Osteoblast (primary cell): ENCODE measurements around the gene GCDH. TPM values are rescaled to one million over a fixed set of nuclear protein-coding genes. Genes with fewer than 3 reads are reported as not detected.
A peak's percentile ranks its signal among the peaks of the same experiment; 100 is the strongest.

Experiments
- DNase-seq: peaks from one replicate; pipeline ENCODE4 v3.0.0; 2011; ENCODE audit warnings: low spot score, mixed read lengths; ENCODE audit not compliant: insufficient read length; ENCODE audit errors: missing footprints
- H2AFZ ChIP-seq: 2 replicates; pipeline ENCODE4 v1.6.0; 2011; ENCODE audit warnings: mild to moderate bottlenecking, low read length
- H3K27ac ChIP-seq: 2 replicates; pipeline ENCODE4 v1.5.1; 2011; ENCODE audit warnings: mild to moderate bottlenecking, low read depth, low read length, moderate library complexity
- H3K27me3 ChIP-seq: 2 replicates; pipeline ENCODE4 v1.6.0; 2012; ENCODE audit warnings: mild to moderate bottlenecking, control low read depth, inconsistent platforms, low read length, moderate library complexity; ENCODE audit not compliant: insufficient read depth
- H3K36me3 ChIP-seq: 2 replicates; pipeline ENCODE4 v1.5.1; 2011; ENCODE audit warnings: mild to moderate bottlenecking, low read length, control low read depth, moderate library complexity; ENCODE audit not compliant: insufficient read depth
- H3K4me1 ChIP-seq: 2 replicates; pipeline ENCODE4 v1.5.1; 2011; ENCODE audit warnings: mild to moderate bottlenecking, low read length, control low read depth, moderate library complexity; ENCODE audit not compliant: insufficient read depth
- H3K4me2 ChIP-seq: 2 replicates; pipeline ENCODE4 v1.6.0; 2011; ENCODE audit warnings: mild to moderate bottlenecking, low read length; ENCODE audit not compliant: insufficient read depth
- H3K4me3 ChIP-seq: fragments of 200-600 bp; sonication (generic); 3 replicates; pipeline ENCODE4 v1.5.1; 2012; ENCODE audit warnings: mild to moderate bottlenecking, low read length, inconsistent platforms; ENCODE audit not compliant: insufficient read depth
- H3K79me2 ChIP-seq: 2 replicates; pipeline ENCODE4 v1.6.0; 2012; ENCODE audit warnings: mild to moderate bottlenecking, low read length, control low read depth, inconsistent platforms; ENCODE audit not compliant: insufficient read depth
- H3K9me3 ChIP-seq: 2 replicates; pipeline ENCODE4 v1.5.1; 2011; ENCODE audit warnings: low read depth, low read length, control low read depth
- H4K20me1 ChIP-seq: 2 replicates; pipeline ENCODE4 v1.6.0; 2012; ENCODE audit warnings: mild to moderate bottlenecking, low read length, control low read depth; ENCODE audit not compliant: insufficient read depth
- total RNA-seq: library from RNA; depleted of rRNA; stranded (reverse); fragments of >200 nt; gene quantifications from 2 replicates; pipeline ENCODE4 v1.2.3, GENCODE V29; 2012
- TF ChIP-seq, protein P1 (sequence below): IDR thresholded peaks from 2 replicates; pipeline ENCODE4 v1.5.1; 2011; ENCODE audit warnings: mild to moderate bottlenecking, low read depth, low read length, moderate library complexity; ENCODE audit errors: extremely low read depth

GCDH gene
- total RNA-seq, 1 donor, result 31.1 TPM

DNA sequence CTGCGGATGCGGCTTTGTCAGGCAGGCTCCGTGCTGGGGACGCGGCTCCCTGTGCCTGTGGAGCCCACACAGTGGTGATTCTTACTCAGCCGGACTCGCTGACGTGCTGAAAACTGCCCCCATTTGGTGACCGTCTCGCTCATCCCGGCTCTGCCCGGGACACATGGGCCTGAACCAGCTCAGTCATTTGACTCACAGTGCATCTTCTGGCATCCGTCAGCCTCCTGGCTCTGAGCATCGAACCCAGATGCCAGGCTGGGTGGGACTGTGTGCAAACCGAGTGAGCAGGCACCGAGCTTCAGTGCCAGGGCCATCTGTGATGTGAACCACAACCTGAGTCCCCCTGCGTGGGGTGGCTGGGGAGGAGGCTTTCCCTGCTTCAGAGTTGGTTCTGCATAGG is 5.5 kb downstream of the GCDH start:
- Histone ChIP-seq H3K4me1 (peaks cover 7% of the 10 kb centered on the region), H3K79me2 (peaks cover 6% of the 10 kb centered on the region), H3K36me3 (peaks cover 19% of the 10 kb centered on the region), H4K20me1 (peaks cover under 1% of the 10 kb centered on the region), H3K4me3 (no peak overlapping the region), H3K4me2 (no peak overlapping the region), H2AFZ (no peak overlapping the region), H3K9me3 (no peaks in the 10 kb centered on the region), H3K27ac (no peak overlapping the region), H3K27me3 (no peaks in the 10 kb centered on the region)
- DNase-seq, result peak; percentile 26
- TF ChIP-seq, protein P1, sequence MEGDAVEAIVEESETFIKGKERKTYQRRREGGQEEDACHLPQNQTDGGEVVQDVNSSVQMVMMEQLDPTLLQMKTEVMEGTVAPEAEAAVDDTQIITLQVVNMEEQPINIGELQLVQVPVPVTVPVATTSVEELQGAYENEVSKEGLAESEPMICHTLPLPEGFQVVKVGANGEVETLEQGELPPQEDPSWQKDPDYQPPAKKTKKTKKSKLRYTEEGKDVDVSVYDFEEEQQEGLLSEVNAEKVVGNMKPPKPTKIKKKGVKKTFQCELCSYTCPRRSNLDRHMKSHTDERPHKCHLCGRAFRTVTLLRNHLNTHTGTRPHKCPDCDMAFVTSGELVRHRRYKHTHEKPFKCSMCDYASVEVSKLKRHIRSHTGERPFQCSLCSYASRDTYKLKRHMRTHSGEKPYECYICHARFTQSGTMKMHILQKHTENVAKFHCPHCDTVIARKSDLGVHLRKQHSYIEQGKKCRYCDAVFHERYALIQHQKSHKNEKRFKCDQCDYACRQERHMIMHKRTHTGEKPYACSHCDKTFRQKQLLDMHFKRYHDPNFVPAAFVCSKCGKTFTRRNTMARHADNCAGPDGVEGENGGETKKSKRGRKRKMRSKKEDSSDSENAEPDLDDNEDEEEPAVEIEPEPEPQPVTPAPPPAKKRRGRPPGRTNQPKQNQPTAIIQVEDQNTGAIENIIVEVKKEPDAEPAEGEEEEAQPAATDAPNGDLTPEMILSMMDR, result no peak

DNA sequence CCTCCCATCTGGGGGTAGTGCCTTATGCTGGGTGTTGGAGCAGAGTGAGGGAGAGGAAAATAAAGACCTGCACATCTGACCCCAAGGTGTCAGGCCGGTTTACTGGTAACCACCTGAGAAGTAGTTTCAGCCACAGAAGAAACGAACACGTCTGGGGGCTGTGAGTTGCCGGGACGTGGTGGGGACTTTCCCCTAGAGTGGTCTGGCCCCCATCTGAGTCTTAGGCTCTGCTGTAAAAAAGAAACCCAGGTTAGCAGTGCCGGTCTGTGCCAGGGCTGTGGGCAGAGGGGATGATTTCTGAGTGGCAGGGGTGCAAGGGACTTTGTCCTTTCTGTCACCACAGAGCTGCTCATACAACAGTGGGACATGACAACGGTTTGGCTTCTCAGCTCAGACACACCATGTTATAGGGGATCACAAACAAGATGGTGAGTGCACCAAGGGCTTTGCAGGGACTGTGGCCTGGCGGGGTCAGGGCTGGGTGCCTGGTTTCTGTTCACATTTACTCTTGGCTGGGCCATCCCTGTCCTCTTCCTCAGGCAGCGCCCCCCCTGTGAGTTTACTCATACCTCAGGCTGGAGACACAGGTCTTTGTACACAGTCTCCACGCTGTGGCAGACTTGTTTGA is 9.0 kb downstream of the GCDH start:
- Histone ChIP-seq H3K36me3 (peaks cover 9% of the 10 kb centered on the region), H3K4me2 (no peak overlapping the region), H3K4me3 (no peak overlapping the region), H3K27me3 (no peaks in the 10 kb centered on the region), H2AFZ (no peak overlapping the region), H4K20me1 (no peaks in the 10 kb centered on the region), H3K27ac (no peak overlapping the region), H3K4me1 (no peaks in the 10 kb centered on the region), H3K79me2 (no peaks in the 10 kb centered on the region), H3K9me3 (no peaks in the 10 kb centered on the region)
- TF ChIP-seq, protein P1, result no peak
- peak; percentile 21 for DNase-seq

DNA sequence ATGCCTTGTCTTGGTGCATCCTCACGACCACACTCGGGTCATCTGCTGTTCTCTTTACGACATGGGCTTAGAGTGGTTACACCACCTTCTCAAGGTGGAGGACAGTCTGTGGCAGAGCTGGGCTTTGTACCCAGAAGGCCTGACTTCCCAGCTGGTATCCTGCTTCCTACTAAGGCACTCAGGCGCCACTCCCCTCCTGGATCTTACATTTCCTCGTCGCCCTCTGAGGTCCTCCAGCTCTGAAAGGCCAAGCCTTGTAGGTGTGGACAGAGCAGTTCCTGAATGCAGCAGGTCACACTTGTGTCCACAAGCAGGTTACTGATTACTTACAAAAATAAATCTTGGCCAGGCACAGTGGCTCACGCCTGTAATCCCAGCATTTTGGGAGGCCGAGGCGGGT is 16.2 kb downstream of the GCDH start:
- H3K4me1 ChIP-seq, result no peaks in the 10 kb centered on the region
- no peaks in the 10 kb centered on the region for H3K79me2 ChIP-seq
- H2AFZ ChIP-seq, result no peak overlapping the region
- no peaks in the 10 kb centered on the region for H3K36me3 ChIP-seq
- no peaks in the 10 kb centered on the region for H4K20me1 ChIP-seq
- TF ChIP-seq, protein P1, result no peak
- H3K27me3 ChIP-seq, result no peaks in the 10 kb centered on the region
- no peaks in the 10 kb centered on the region for H3K9me3 ChIP-seq
- no peak overlapping the region for H3K4me3 ChIP-seq
- peak; percentile 54 for DNase-seq
- H3K27ac ChIP-seq, result no peak overlapping the region
- no peak overlapping the region for H3K4me2 ChIP-seq

DNA sequence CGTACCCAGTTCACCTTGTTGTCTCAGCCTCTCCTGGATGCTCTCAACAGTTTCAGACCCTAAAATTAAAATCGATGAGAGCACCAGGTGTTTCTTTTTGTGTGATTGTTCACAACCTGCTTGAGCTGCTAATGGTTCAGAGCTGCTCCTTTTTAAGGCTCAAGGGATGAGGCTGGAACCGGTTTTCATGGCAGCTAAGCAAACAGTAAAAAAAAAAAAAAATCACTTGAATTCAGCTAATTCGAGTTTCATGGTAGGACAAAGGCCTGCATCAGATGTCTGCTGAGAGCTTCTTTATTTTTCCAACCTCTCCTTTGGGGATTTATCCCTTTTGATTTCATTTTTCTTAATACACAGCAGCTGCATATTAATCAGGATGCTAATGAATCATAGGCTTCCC is 21.6 kb downstream of the GCDH start:
- H3K36me3 ChIP-seq, result no peaks in the 10 kb centered on the region
- TF ChIP-seq, protein P1, result no peak
- H2AFZ ChIP-seq, result peak overlapping the region; percentile 73
- H3K9me3 ChIP-seq, result no peaks in the 10 kb centered on the region
- H3K27me3 ChIP-seq, result peaks cover 6% of the 10 kb centered on the region
- H3K79me2 ChIP-seq, result no peaks in the 10 kb centered on the region
- peak overlapping the region; percentile 45 for H3K4me3 ChIP-seq
- H3K27ac ChIP-seq, result no peak overlapping the region
- DNase-seq, result peak; percentile 19
- H3K4me1 ChIP-seq, result peaks cover 17% of the 10 kb centered on the region
- H4K20me1 ChIP-seq, result no peaks in the 10 kb centered on the region
- peak overlapping the region; percentile 77 for H3K4me2 ChIP-seq
